K562 (cell line): ENCODE results near the gene CNPY4. TPM values are rescaled to one million over a fixed set of nuclear protein-coding genes. Genes with fewer than 3 reads are reported as not detected.

Experiments used
- ARNT ChIP-seq, 2 experiments: fragments of 450-650 bp; IDR thresholded peaks; 2 replicates each; pipeline ENCODE4 v1.6.1; 2016; ENCODE audit warnings: mild to moderate bottlenecking in 1 of 2
- E4F1 ChIP-seq: fragments of 250-450 bp; sonication (Bioruptor Pico); IDR thresholded peaks from 2 replicates; pipeline ENCODE4 v1.5.0; 2021; ENCODE audit warnings: mild to moderate bottlenecking, borderline replicate concordance
- HNRNPL ChIP-seq: fragments of 200-400 bp; formaldehyde crosslinking; IDR thresholded peaks from 2 replicates; pipeline ENCODE4 v1.6.1; 2017; ENCODE audit warnings: low read depth, mild to moderate bottlenecking, low read length
- HOXB6 ChIP-seq: fragments of 250-450 bp; sonication (Bioruptor Pico); IDR thresholded peaks from 2 replicates; pipeline ENCODE4 v1.5.1; 2022; ENCODE audit warnings: mild to moderate bottlenecking, borderline replicate concordance
- KLF13 ChIP-seq: fragments of 450-650 bp; IDR thresholded peaks from 2 replicates; pipeline ENCODE4 v1.6.1; 2016; ENCODE audit warnings: missing genetic modification characterization, low read depth, mild to moderate bottlenecking, missing compliant biosample characterization, moderate library complexity, borderline replicate concordance
- NEUROD1 ChIP-seq: fragments of 150-350 bp; IDR thresholded peaks from 2 replicates; pipeline ENCODE4 v1.6.1; 2014; ENCODE audit warnings: borderline replicate concordance, low read length, low read depth; ENCODE audit not compliant: partially characterized antibody
- NUFIP1 ChIP-seq: fragments of 450-650 bp; IDR thresholded peaks from 2 replicates; pipeline ENCODE4 v1.6.1; 2018; ENCODE audit not compliant: partially characterized antibody
- POLR2AphosphoS2 ChIP-seq: IDR thresholded peaks from 2 replicates; pipeline ENCODE4 v1.6.1; 2012; ENCODE audit warnings: low read length, improper control_type of control experiment
- POLR2H ChIP-seq: IDR thresholded peaks from 2 replicates; pipeline ENCODE4 v1.6.1; 2016; ENCODE audit warnings: missing genetic modification characterization, low read depth, mild to moderate bottlenecking, control low read depth, missing compliant biosample characterization, moderate library complexity
- RAD21 ChIP-seq, 2 experiments: fragments of 250-450 bp in 1 of 2; fragments of 450-650 bp in 1 of 2; sonication (Bioruptor Pico) in 1 of 2; formaldehyde crosslinking in 1 of 2; IDR thresholded peaks in 1 of 2; conservative IDR thresholded peaks in 1 of 2; 2 replicates each; pipeline versions ENCODE4 v1.4.0 to v1.8.0; 2020 to 2022; ENCODE audit warnings: mild to moderate bottlenecking in 2 of 2, moderate library complexity in 1 of 2
- RHOXF2B ChIP-seq: fragments of 250-450 bp; sonication (Bioruptor Pico); conservative IDR thresholded peaks from 2 replicates; pipeline ENCODE4 v1.5.1; 2021
- SPI1 ChIP-seq: IDR thresholded peaks from 2 replicates; pipeline ENCODE4 v1.6.1; 2011; ENCODE audit warnings: low read depth, low read length, control low read depth, borderline replicate concordance
- SRF ChIP-seq, 2 experiments: fragments of 250-450, 450-650 bp in 1 of 2; sonication (Bioruptor Pico) in 1 of 2; sonication (generic) in 1 of 2; formaldehyde crosslinking; IDR thresholded peaks; 2 replicates each; pipeline versions ENCODE4 v1.5.0 to v1.5.1; 2020 to 2022; ENCODE audit warnings: mild to moderate bottlenecking in 1 of 2, missing genetic modification reagents in 1 of 2
- TRIM25 ChIP-seq: fragments of 450-650 bp; IDR thresholded peaks from 2 replicates; pipeline ENCODE4 v1.7.0; 2016; ENCODE audit warnings: borderline replicate concordance
- USF2 ChIP-seq: sonication (generic); formaldehyde crosslinking; IDR thresholded peaks from 2 replicates; pipeline ENCODE4 v1.5.0; 2020; ENCODE audit warnings: missing genetic modification reagents
- ZBTB9 ChIP-seq: fragments of 450-650 bp; formaldehyde crosslinking; IDR thresholded peaks from 2 replicates; pipeline ENCODE4 v1.4.0; 2020; ENCODE audit warnings: mild to moderate bottlenecking, moderate library complexity
- ZKSCAN1 ChIP-seq: fragments of 150-350 bp; IDR thresholded peaks from 2 replicates; pipeline ENCODE4 v1.6.1; 2016; ENCODE audit warnings: low read depth, low read length
- ZNF12 ChIP-seq: sonication (generic); formaldehyde crosslinking; IDR thresholded peaks from 2 replicates; pipeline ENCODE4 v1.4.0; 2020; ENCODE audit warnings: mild to moderate bottlenecking, missing genetic modification reagents
- ZNF280A ChIP-seq: fragments of 450-650 bp; IDR thresholded peaks from 2 replicates; pipeline ENCODE4 v1.6.1; 2018; ENCODE audit warnings: mild to moderate bottlenecking, low read depth; ENCODE audit not compliant: partially characterized antibody
- ZNF324 ChIP-seq: fragments of 250-450 bp; sonication (Bioruptor Pico); IDR thresholded peaks from 2 replicates; pipeline ENCODE4 v1.4.0; 2020; ENCODE audit warnings: mild to moderate bottlenecking
- polyA plus RNA-seq, 8 experiments: library from polyadenylated mRNA; depleted of rRNA in 4 of 8; stranded (reverse) in 5 of 8; unstranded in 3 of 8; fragments of >200 nt; fragmentation: Nextera tagmentation in 2 of 8; fragmentation: Illumina TruSeq in 1 of 8; extraction: Ambion mirVana in 2 of 8; extraction: Trizol in 1 of 8; gene quantifications; 2 replicates each; pipeline versions ENCODE4 v1.2.1 to v1.2.3, GENCODE V29; 2011 to 2014; ENCODE audit warnings: inconsistent platforms in 1 of 8, missing spikeins in 1 of 8
- total RNA-seq, 7 experiments: library from RNA; depleted of rRNA in 6 of 7; stranded (reverse); fragments of >200 nt in 6 of 7; fragmentation: Illumina TruSeq in 2 of 7; extraction: Trizol in 2 of 7; gene quantifications; 2 replicates each; pipeline versions ENCODE4 v1.2.1 to v1.2.3, GENCODE V29; 2011 to 2021; ENCODE audit warnings: low replicate concordance in 1 of 7

CNPY4 gene
- total and polyA plus RNA-seq, 9 of the 15 experiments (the other 6 are each of a cell fraction or from before 2014, with no cell fraction given): 1.9 to 11.2 (median 7.0) TPM

- TF ChIP-seq NUFIP1 (no peak), KLF13 (tag) (no peak), RAD21 (CRISPR knock-in tag; conservative IDR thresholded peaks at IDR 0.05 in 1 of 2, IDR thresholded peaks at IDR 0.05 in 1 of 2) (peak in 1 of 2 experiments; percentile 22; a peak in 1 of 4 replicates), E4F1 (CRISPR knock-in tag) (no peak), ZBTB9 (CRISPR knock-in tag) (no peak), TRIM25 (peak; percentile 78; the same call in 1 of the 2 replicates), ZKSCAN1 (no peak), ZNF280A (peak; percentile 14), RHOXF2B (CRISPR knock-in tag) (no peak), SRF (CRISPR knock-in tag; IDR thresholded peaks at IDR 0.05) (no peak), POLR2AphosphoS2 (no peak), HOXB6 (CRISPR knock-in tag) (no peak), USF2 (CRISPR knock-in tag) (no peak), SPI1 (peak; percentile 81), NEUROD1 (no peak), ZNF12 (CRISPR knock-in tag) (no peak), HNRNPL (no peak), ZNF324 (CRISPR knock-in tag) (no peak), POLR2H (tag) (peak; percentile 79; the same call in 1 of the 2 replicates), ARNT (IDR thresholded peaks at IDR 0.05) (peak in 1 of 2 experiments; percentile 80; a peak in 1 of 4 replicates)
Measured at GRCh38 chr7:100159099-100159623, 39.7 kb downstream of the CNPY4 start (continued).
